Measurements from ENCODE around the gene NTRK1. TPM values are rescaled to one million over a fixed set of nuclear protein-coding genes. Genes with fewer than 3 reads are reported as not detected.
A peak's percentile ranks its signal among the peaks of the same experiment; 100 is the strongest.

The NTRK1 gene
- total RNA-seq, 1 donor from 2014 or later = 54.3 TPM

GRCh38 chr1:156854634-156855033 lies 6.0 kb upstream of the NTRK1 start:
- peaks cover 10% of the 10 kb centered on the region for H3K4me1 Mint-ChIP-seq
- no peak for DNase-seq
- no peaks in the 10 kb centered on the region for H3K36me3 Mint-ChIP-seq (ENCODE audit: low read depth)
- H3K27ac Mint-ChIP-seq = no peak overlapping the region
- peaks cover 25% of the 10 kb centered on the region for H3K27me3 Mint-ChIP-seq
- intact Hi-C loops (cut with micrococcal nuclease) = no loop called here
- H3K4me3 Mint-ChIP-seq = no peak overlapping the region
- H3K9me3 Mint-ChIP-seq = no peaks in the 10 kb centered on the region

- Mint-ChIP-seq H3K27me3 (peaks cover 25% of the 10 kb centered on the region), H3K4me3 (no peak overlapping the region), H3K27ac (no peak overlapping the region), H3K4me1 (peaks cover 16% of the 10 kb centered on the region), H3K36me3 (ENCODE audit: low read depth) (no peaks in the 10 kb centered on the region), H3K9me3 (no peaks in the 10 kb centered on the region)
- DNase-seq = no peak
- intact Hi-C loops (cut with micrococcal nuclease) = no loop called here
Measured at GRCh38 chr1:156856282-156856785, 4.3 kb upstream of the NTRK1 start.

GRCh38 chr1:156857532-156857931 lies 3.1 kb upstream of the NTRK1 start:
- Mint-ChIP-seq H3K27ac (no peak overlapping the region), H3K4me3 (no peak overlapping the region), H3K36me3 (ENCODE audit: low read depth) (no peaks in the 10 kb centered on the region), H3K4me1 (peaks cover 26% of the 10 kb centered on the region), H3K9me3 (no peaks in the 10 kb centered on the region), H3K27me3 (peaks cover 28% of the 10 kb centered on the region)
- intact Hi-C loops (cut with micrococcal nuclease) = no loop called here
- DNase-seq = no peak

DNA sequence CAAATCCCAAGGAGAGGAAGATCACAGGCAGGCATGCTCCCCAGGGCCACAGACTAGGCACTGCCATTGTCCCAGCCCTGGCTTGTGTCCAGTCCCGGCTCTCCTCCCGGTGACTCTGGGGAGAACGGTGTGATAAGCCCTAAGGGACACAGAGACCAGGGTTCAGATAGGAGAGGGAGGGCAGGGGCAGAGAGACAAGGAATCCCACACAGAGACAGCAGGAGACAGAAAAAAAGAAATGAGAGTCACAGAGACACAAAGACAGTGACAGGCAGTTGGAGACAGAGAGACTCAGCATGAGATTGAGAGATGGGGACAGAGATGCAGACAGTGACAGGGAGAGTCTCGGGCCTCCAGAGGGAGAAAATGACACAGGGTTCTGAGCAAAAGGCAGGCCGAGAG lies 2.1 kb upstream of the NTRK1 start:
- Mint-ChIP-seq H3K4me1 (peaks cover 36% of the 10 kb centered on the region), H3K27ac (no peak overlapping the region), H3K4me3 (peak overlapping the region; percentile 54), H3K9me3 (no peaks in the 10 kb centered on the region), H3K27me3 (peaks cover 28% of the 10 kb centered on the region), H3K36me3 (ENCODE audit: low read depth) (peaks cover 4% of the 10 kb centered on the region)
- no peak for DNase-seq
- intact Hi-C loops (cut with micrococcal nuclease) = no loop called here

- H3K4me3 Mint-ChIP-seq = peak within 1 kb of the TSS; percentile 80
- intact Hi-C loops (cut with micrococcal nuclease) = no loop called here
- H3K4me1 Mint-ChIP-seq = peaks cover 41% of the 10 kb centered on the region
- peaks cover 8% of the 10 kb centered on the region for H3K36me3 Mint-ChIP-seq (ENCODE audit: low read depth)
- H3K27ac Mint-ChIP-seq = no peak within 1 kb of the TSS
- no peak for DNase-seq
- H3K27me3 Mint-ChIP-seq = peaks cover 28% of the 10 kb centered on the region
- no peaks in the 10 kb centered on the region for H3K9me3 Mint-ChIP-seq
Measured at GRCh38 chr1:156858959-156859522, 1.6 kb upstream of the NTRK1 start, which contains the start of gene INSRR. TSS of gene INSRR (minus strand) at chr1:156859117. CDS start at chr1:156858621, 496 bp downstream.

- Mint-ChIP-seq H3K27me3 (peaks cover 26% of the 10 kb centered on the region), H3K4me1 (peaks cover 45% of the 10 kb centered on the region), H3K36me3 (ENCODE audit: low read depth) (peaks cover 11% of the 10 kb centered on the region), H3K27ac (no peak overlapping the region), H3K4me3 (peak overlapping the region; percentile 80), H3K9me3 (no peaks in the 10 kb centered on the region)
- DNase-seq = peak; percentile 78
- intact Hi-C loops (cut with micrococcal nuclease) = loop anchor here (1.0 to 10.0 kb wide), 5 partner anchors 20 to 133 kb away; partner anchors contain the start of genes LRRC71 and PEAR1
Measured at GRCh38 chr1:156859523-156860112, 1.0 kb upstream of the NTRK1 start.

GRCh38 chr1:156860113-156860627 lies 495 bp upstream of the NTRK1 start:
- intact Hi-C loops (cut with micrococcal nuclease) = loop anchor here (1.0 to 10.0 kb wide), 5 partner anchors 21 to 134 kb away; partner anchors contain the start of genes LRRC71 and PEAR1
- Mint-ChIP-seq H3K27me3 (peaks cover 25% of the 10 kb centered on the region), H3K9me3 (no peaks in the 10 kb centered on the region)

GRCh38 chr1:156862584-156862983 lies 1.9 kb downstream of the NTRK1 start:
- H3K27me3 Mint-ChIP-seq = peaks cover 15% of the 10 kb centered on the region
- H3K4me1 Mint-ChIP-seq = peaks cover 70% of the 10 kb centered on the region
- no peaks in the 10 kb centered on the region for H3K9me3 Mint-ChIP-seq
- peak overlapping the region; percentile 80 for H3K4me3 Mint-ChIP-seq
- H3K27ac Mint-ChIP-seq = peak overlapping the region; percentile 68
- no peak for DNase-seq
- intact Hi-C loops (cut with micrococcal nuclease) = loop anchor here (10.0 kb wide), 1 partner anchor 62 kb away; the partner anchor contains the start of gene LRRC71
- peaks cover 16% of the 10 kb centered on the region for H3K36me3 Mint-ChIP-seq (ENCODE audit: low read depth)

More at GRCh38 chr1:156860113-156860627, 495 bp upstream of the NTRK1 start:
- H3K4me3 Mint-ChIP-seq = peak overlapping the region; percentile 80
- DNase-seq = peak; percentile 91
- peak overlapping the region; percentile 18 for H3K27ac Mint-ChIP-seq
- H3K36me3 Mint-ChIP-seq (ENCODE audit: low read depth) = peaks cover 13% of the 10 kb centered on the region
- peaks cover 51% of the 10 kb centered on the region for H3K4me1 Mint-ChIP-seq

DNA sequence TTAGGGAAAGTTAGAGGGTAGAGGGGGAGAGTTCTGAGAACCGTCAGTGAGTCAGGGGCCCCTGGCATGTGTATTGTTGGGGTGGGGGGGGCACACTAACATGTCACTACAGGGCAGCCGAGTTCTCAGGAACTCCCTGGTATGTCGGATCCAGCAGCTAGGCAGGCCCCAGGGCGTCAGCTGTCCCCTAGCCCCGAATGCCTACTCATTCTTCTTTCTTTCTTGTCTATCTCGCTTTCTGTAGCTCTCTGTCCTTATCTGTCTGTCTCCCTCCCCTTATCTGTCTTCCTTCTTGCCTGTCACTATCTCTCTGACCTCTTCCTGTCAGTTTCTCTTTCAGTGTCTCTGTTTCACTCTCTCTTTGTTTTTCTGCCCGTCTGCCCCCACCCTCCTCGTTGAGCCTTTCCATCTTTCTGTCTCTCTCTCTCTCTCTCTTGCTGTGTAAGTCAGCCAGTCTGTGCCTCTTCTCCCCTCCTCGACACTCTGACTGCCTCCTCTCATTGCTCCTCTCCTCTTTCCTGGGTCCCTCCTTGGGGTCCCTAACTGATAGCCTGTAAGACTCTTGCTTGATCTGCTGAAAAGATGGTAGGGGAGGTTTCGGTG lies 2.4 kb downstream of the NTRK1 start:
- H3K4me1 Mint-ChIP-seq = peaks cover 72% of the 10 kb centered on the region
- intact Hi-C loops (cut with micrococcal nuclease) = loop anchor here (1.0 to 10.0 kb wide), 2 partner anchors 47 to 62 kb away; partner anchors contain the start of genes LRRC71 and SH2D2A
- H3K4me3 Mint-ChIP-seq = peak overlapping the region; percentile 80
- peaks cover 21% of the 10 kb centered on the region for H3K36me3 Mint-ChIP-seq (ENCODE audit: low read depth)
- peaks cover 10% of the 10 kb centered on the region for H3K27me3 Mint-ChIP-seq
- H3K27ac Mint-ChIP-seq = peak overlapping the region; percentile 68
- H3K9me3 Mint-ChIP-seq = no peaks in the 10 kb centered on the region
- peak; percentile 76 for DNase-seq

GRCh38 chr1:156863631-156864030 lies 3.0 kb downstream of the NTRK1 start:
- DNase-seq = no peak
- H3K27me3 Mint-ChIP-seq = peaks cover 4% of the 10 kb centered on the region
- H3K4me1 Mint-ChIP-seq = peaks cover 71% of the 10 kb centered on the region
- H3K4me3 Mint-ChIP-seq = peak overlapping the region; percentile 80
- no peaks in the 10 kb centered on the region for H3K9me3 Mint-ChIP-seq
- peaks cover 23% of the 10 kb centered on the region for H3K36me3 Mint-ChIP-seq (ENCODE audit: low read depth)
- peak overlapping the region; percentile 68 for H3K27ac Mint-ChIP-seq
- intact Hi-C loops (cut with micrococcal nuclease) = loop anchor here (1.0 to 10.0 kb wide), 2 partner anchors 47 to 61 kb away; partner anchors contain the start of genes LRRC71 and SH2D2A

DNA sequence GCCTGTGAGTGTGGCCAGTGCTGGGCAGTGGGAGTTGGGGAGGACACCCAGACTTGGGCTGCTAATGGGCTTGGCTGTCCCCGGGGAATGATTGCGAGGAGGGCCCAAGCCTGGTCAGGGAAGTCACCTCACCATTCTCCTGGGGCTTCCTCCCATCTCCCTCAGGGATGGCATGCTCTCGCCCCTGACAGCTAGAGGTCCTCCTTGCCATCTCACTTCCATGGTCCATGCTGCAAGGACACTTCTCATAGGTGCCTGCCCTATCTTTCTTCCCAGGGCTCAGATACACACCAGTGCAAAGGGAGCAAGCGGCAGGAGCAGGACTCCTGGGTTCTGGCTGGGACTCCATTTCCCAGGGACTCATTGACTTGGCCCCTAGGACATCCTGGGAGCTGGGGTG lies 4.1 kb downstream of the NTRK1 start:
- peak overlapping the region; percentile 90 for H3K27ac Mint-ChIP-seq

DNA sequence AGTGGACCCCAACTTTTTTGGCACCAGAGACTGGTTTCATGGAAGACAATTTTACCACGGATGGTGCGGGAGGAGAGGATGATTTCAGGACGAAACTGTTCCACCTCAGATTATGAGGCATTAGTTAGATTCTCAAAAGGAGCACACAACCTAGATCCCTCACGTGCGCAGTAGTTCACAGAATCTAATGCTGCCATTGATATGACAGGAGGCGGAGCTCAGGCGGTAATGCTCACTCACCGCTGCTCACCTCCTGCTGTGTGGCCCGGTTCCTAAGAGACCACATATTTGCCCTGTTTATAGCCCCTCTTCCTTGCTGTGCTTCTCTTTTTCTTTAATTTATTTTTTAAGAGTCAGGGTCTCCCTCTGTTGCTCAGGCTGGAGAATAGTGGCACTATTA lies 4.6 kb downstream of the NTRK1 start:
- H3K9me3 Mint-ChIP-seq = no peaks in the 10 kb centered on the region
- H3K36me3 Mint-ChIP-seq (ENCODE audit: low read depth) = peaks cover 27% of the 10 kb centered on the region
- H3K27ac Mint-ChIP-seq = peak overlapping the region; percentile 90
- intact Hi-C loops (cut with micrococcal nuclease) = loop anchor here (10.0 kb wide), 1 partner anchor 60 kb away; the partner anchor contains the start of gene LRRC71
- peak overlapping the region; percentile 73 for H3K4me3 Mint-ChIP-seq
- peaks cover 3% of the 10 kb centered on the region for H3K27me3 Mint-ChIP-seq
- H3K4me1 Mint-ChIP-seq = peaks cover 72% of the 10 kb centered on the region
- no peak for DNase-seq

More for the DNA sequence above, 4.1 kb downstream of the NTRK1 start:
- Mint-ChIP-seq H3K9me3 (no peaks in the 10 kb centered on the region), H3K4me3 (peak overlapping the region; percentile 73), H3K36me3 (ENCODE audit: low read depth) (peaks cover 27% of the 10 kb centered on the region), H3K27me3 (peaks cover 3% of the 10 kb centered on the region), H3K4me1 (peaks cover 71% of the 10 kb centered on the region)
- intact Hi-C loops (cut with micrococcal nuclease) = loop anchor here (10.0 kb wide), 1 partner anchor 60 kb away; the partner anchor contains the start of gene LRRC71
- DNase-seq = no peak

- Mint-ChIP-seq H3K36me3 (ENCODE audit: low read depth) (peaks cover 30% of the 10 kb centered on the region), H3K27me3 (peaks cover 3% of the 10 kb centered on the region), H3K27ac (peak overlapping the region; percentile 90), H3K4me3 (peak overlapping the region; percentile 73), H3K9me3 (no peaks in the 10 kb centered on the region), H3K4me1 (peaks cover 75% of the 10 kb centered on the region)
- intact Hi-C loops (cut with micrococcal nuclease) = loop anchor here (10.0 kb wide), 1 partner anchor 59 kb away; the partner anchor contains the start of gene LRRC71
- no peak for DNase-seq
Measured at GRCh38 chr1:156865865-156866248, 5.2 kb downstream of the NTRK1 start.

Data from activated CD4-positive, alpha-beta T cell treated with anti-CD3 and anti-CD28 coated beads, Interleukin-2, amount 10 ng/mL, durations not matched to agents 24 days and 14 days (primary cell).